ENCODE measurements around the gene ANK3.

ANK3 gene

DNA sequence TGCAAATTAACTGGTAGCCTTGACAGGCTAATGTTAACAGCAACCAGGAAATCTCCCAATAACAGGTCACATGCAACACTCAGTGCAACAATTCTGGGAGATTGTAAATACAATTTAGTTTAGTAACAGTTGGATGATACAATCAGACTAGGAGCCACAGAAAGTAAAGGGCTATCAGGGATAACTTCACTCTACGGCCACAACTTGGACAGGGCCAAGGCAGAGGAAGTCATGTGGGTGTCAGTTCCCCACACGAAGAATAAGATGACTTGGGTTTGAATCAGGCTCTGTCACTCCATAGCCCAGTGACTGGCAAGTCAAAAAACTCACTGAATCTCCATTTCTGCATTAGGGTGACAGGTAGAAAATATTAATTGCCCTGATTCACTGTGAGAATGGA, 266.0 kb downstream of the ANK3 start:
- no peaks in the 10 kb centered on the region for H3K9me3 ChIP-seq (ENCODE audit: control insufficient read depth in 2 of 2, low read length in 2 of 2)
- H3K27me3 ChIP-seq (ENCODE audit: control insufficient read depth in 2 of 2, insufficient read depth in 2 of 2, low read length in 2 of 2): no peaks in the 10 kb centered on the region
- no peak overlapping the region for H3K4me3 ChIP-seq (ENCODE audit: low read length in 2 of 2)
- H3K36me3 ChIP-seq (ENCODE audit: control insufficient read depth in 2 of 2, insufficient read depth in 2 of 2, low read length in 2 of 2): no peaks in the 10 kb centered on the region
- peaks cover 0 to 2% of the 10 kb centered on the region in 2 donors for H3K4me1 ChIP-seq (ENCODE audit: control insufficient read depth in 2 of 2, insufficient read depth in 2 of 2, low read length in 2 of 2)
- H3K27ac ChIP-seq (ENCODE audit: low read depth in 2 of 2, low read length in 2 of 2): no peak overlapping the region
- no peak overlapping the region for H3K9ac ChIP-seq (ENCODE audit: low read depth in 1 of 2, low read length in 2 of 2)

- H3K4me3 ChIP-seq (ENCODE audit: low read length in 2 of 2): no peak overlapping the region
- H3K36me3 ChIP-seq (ENCODE audit: control insufficient read depth in 2 of 2, insufficient read depth in 2 of 2, low read length in 2 of 2): no peaks in the 10 kb centered on the region
- no peak overlapping the region for H3K27ac ChIP-seq (ENCODE audit: low read depth in 2 of 2, low read length in 2 of 2)
- no peaks in the 10 kb centered on the region for H3K27me3 ChIP-seq (ENCODE audit: control insufficient read depth in 2 of 2, insufficient read depth in 2 of 2, low read length in 2 of 2)
- H3K4me1 ChIP-seq (ENCODE audit: control insufficient read depth in 2 of 2, insufficient read depth in 2 of 2, low read length in 2 of 2): peaks cover 0 to 2% of the 10 kb centered on the region in 2 donors
- H3K9me3 ChIP-seq (ENCODE audit: control insufficient read depth in 2 of 2, low read length in 2 of 2): no peaks in the 10 kb centered on the region
- no peak overlapping the region for H3K9ac ChIP-seq (ENCODE audit: low read depth in 1 of 2, low read length in 2 of 2)
Measured at GRCh38 chr10:60123172-60123571, 266.5 kb downstream of the ANK3 start.

GRCh38 chr10:60122190-60122589, 267.5 kb downstream of the ANK3 start:
- Histone ChIP-seq H3K4me3 (ENCODE audit: low read length in 2 of 2) (no peak overlapping the region), H3K9ac (ENCODE audit: low read depth in 1 of 2, low read length in 2 of 2) (no peak overlapping the region), H3K4me1 (ENCODE audit: control insufficient read depth in 2 of 2, insufficient read depth in 2 of 2, low read length in 2 of 2) (peaks cover 0 to 2% of the 10 kb centered on the region in 2 donors), H3K9me3 (ENCODE audit: control insufficient read depth in 2 of 2, low read length in 2 of 2) (no peaks in the 10 kb centered on the region), H3K27me3 (ENCODE audit: control insufficient read depth in 2 of 2, insufficient read depth in 2 of 2, low read length in 2 of 2) (no peaks in the 10 kb centered on the region), H3K36me3 (ENCODE audit: control insufficient read depth in 2 of 2, insufficient read depth in 2 of 2, low read length in 2 of 2) (no peaks in the 10 kb centered on the region), H3K27ac (ENCODE audit: low read depth in 2 of 2, low read length in 2 of 2) (no peak overlapping the region)

DNA sequence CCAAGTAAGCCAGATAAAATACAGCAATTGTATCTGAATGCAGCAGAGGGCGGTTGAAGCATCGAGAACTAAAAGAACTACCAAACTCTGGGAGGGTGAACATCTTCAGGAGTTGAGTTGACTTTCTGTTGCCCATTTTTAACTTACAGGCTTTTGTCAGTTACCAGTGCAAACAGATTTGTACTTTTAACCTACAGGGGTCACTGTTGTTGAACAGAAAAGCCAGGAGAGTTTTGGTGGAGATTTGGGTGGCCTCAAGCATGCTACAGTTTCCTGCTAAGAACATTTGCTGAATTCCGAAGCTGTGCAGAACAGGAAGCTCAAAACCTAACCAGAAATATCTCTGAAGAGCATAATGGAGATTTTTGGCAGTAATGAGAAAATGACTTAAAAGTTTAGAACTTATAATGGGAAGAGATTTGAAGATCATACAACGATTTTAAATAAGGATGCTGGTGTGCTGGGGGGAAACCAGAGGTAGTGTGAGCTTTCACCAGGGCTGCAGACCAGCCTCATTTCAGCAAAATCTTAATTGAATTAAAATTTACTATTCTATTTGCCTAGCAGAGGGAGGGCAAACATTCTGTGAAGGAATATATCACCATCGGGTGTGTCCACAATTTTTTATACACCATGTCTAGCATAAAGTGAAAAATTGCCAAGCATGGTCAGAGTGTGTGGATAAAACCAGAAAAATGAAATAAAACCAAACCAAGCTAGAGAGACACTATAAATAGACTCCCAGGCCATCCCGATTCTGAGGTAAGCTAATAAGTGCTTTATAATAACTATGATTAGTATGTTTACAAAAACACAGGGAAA, 274.7 kb downstream of the ANK3 start:
- Histone ChIP-seq H3K9ac (ENCODE audit: low read depth in 1 of 2, low read length in 2 of 2) (no peak overlapping the region), H3K4me3 (ENCODE audit: low read length in 2 of 2) (no peak overlapping the region), H3K4me1 (ENCODE audit: control insufficient read depth in 2 of 2, insufficient read depth in 2 of 2, low read length in 2 of 2) (no peaks in the 10 kb centered on the region), H3K36me3 (ENCODE audit: control insufficient read depth in 2 of 2, insufficient read depth in 2 of 2, low read length in 2 of 2) (no peaks in the 10 kb centered on the region), H3K27me3 (ENCODE audit: control insufficient read depth in 2 of 2, insufficient read depth in 2 of 2, low read length in 2 of 2) (no peaks in the 10 kb centered on the region), H3K27ac (ENCODE audit: low read depth in 2 of 2, low read length in 2 of 2) (no peak overlapping the region), H3K9me3 (ENCODE audit: control insufficient read depth in 2 of 2, low read length in 2 of 2) (no peaks in the 10 kb centered on the region)

GRCh38 chr10:60110739-60111138, 278.9 kb downstream of the ANK3 start:
- no peak overlapping the region for H3K9ac ChIP-seq (ENCODE audit: low read depth in 1 of 2, low read length in 2 of 2)
- no peaks in the 10 kb centered on the region for H3K9me3 ChIP-seq (ENCODE audit: control insufficient read depth in 2 of 2, low read length in 2 of 2)
- no peaks in the 10 kb centered on the region for H3K36me3 ChIP-seq (ENCODE audit: control insufficient read depth in 2 of 2, insufficient read depth in 2 of 2, low read length in 2 of 2)
- no peak overlapping the region for H3K27ac ChIP-seq (ENCODE audit: low read depth in 2 of 2, low read length in 2 of 2)
- no peak overlapping the region for H3K4me3 ChIP-seq (ENCODE audit: low read length in 2 of 2)
- no peaks in the 10 kb centered on the region for H3K27me3 ChIP-seq (ENCODE audit: control insufficient read depth in 2 of 2, insufficient read depth in 2 of 2, low read length in 2 of 2)
- H3K4me1 ChIP-seq (ENCODE audit: control insufficient read depth in 2 of 2, insufficient read depth in 2 of 2, low read length in 2 of 2): no peaks in the 10 kb centered on the region

GRCh38 chr10:60107308-60107976, 282.2 kb downstream of the ANK3 start:
- no peak overlapping the region for H3K27ac ChIP-seq (ENCODE audit: low read depth in 2 of 2, low read length in 2 of 2)

GRCh38 chr10:60105295-60105695, 284.4 kb downstream of the ANK3 start:
- Histone ChIP-seq H3K4me1 (ENCODE audit: control insufficient read depth in 2 of 2, insufficient read depth in 2 of 2, low read length in 2 of 2) (no peaks in the 10 kb centered on the region), H3K27me3 (ENCODE audit: control insufficient read depth in 2 of 2, insufficient read depth in 2 of 2, low read length in 2 of 2) (no peaks in the 10 kb centered on the region), H3K9ac (ENCODE audit: low read depth in 1 of 2, low read length in 2 of 2) (no peak overlapping the region), H3K36me3 (ENCODE audit: control insufficient read depth in 2 of 2, insufficient read depth in 2 of 2, low read length in 2 of 2) (no peaks in the 10 kb centered on the region), H3K27ac (ENCODE audit: low read depth in 2 of 2, low read length in 2 of 2) (no peak overlapping the region), H3K4me3 (ENCODE audit: low read length in 2 of 2) (no peak overlapping the region), H3K9me3 (ENCODE audit: control insufficient read depth in 2 of 2, low read length in 2 of 2) (no peaks in the 10 kb centered on the region)

More at GRCh38 chr10:60107308-60107976, 282.2 kb downstream of the ANK3 start:
- no peak overlapping the region for H3K4me3 ChIP-seq (ENCODE audit: low read length in 2 of 2)
- H3K9ac ChIP-seq (ENCODE audit: low read depth in 1 of 2, low read length in 2 of 2): no peak overlapping the region
- H3K9me3 ChIP-seq (ENCODE audit: control insufficient read depth in 2 of 2, low read length in 2 of 2): no peaks in the 10 kb centered on the region
- H3K36me3 ChIP-seq (ENCODE audit: control insufficient read depth in 2 of 2, insufficient read depth in 2 of 2, low read length in 2 of 2): no peaks in the 10 kb centered on the region
- no peaks in the 10 kb centered on the region for H3K4me1 ChIP-seq (ENCODE audit: control insufficient read depth in 2 of 2, insufficient read depth in 2 of 2, low read length in 2 of 2)
- no peaks in the 10 kb centered on the region for H3K27me3 ChIP-seq (ENCODE audit: control insufficient read depth in 2 of 2, insufficient read depth in 2 of 2, low read length in 2 of 2)

- H3K27ac ChIP-seq (ENCODE audit: low read depth in 2 of 2, low read length in 2 of 2): no peak overlapping the region
- no peaks in the 10 kb centered on the region for H3K36me3 ChIP-seq (ENCODE audit: control insufficient read depth in 2 of 2, insufficient read depth in 2 of 2, low read length in 2 of 2)
Measured at GRCh38 chr10:60101821-60102220, 287.9 kb downstream of the ANK3 start.

DNA sequence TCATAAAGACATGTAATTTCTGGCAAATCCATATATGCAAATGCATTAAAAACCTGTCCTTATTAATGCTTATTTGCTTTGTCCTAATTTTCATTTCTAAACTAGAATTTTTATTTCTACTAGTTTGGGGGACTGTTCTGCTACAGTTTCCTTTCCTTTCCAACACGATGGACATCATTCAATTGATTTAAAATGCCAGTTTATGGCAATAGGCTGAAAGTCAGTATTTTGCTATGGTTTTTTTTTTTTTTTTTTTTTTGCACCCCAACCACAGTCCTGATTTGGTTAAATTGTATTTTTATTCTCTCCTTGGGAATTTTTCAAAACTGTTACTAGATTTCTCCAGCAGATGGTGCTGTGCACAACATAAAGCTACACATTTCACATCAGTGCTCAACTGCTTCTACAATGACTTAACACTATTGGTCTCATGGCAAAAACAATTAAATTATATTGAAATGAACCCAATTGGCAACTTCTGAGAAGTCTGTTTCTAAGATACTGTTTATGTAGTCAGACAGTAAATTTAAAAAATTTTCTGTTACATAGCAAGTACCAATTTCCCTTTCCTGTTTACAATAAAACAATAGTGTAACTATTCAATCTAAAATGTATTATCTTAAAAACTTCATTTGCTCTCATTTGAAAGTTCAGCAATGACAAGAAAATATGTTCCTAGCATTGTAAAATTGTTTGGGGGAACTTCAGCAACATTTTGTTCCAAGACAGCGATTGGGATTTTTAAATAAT, 289.5 kb downstream of the ANK3 start:
- H3K36me3 ChIP-seq (ENCODE audit: control insufficient read depth in 2 of 2, insufficient read depth in 2 of 2, low read length in 2 of 2): no peaks in the 10 kb centered on the region

More at GRCh38 chr10:60101821-60102220, 287.9 kb downstream of the ANK3 start:
- Histone ChIP-seq H3K4me3 (ENCODE audit: low read length in 2 of 2) (no peak overlapping the region), H3K27me3 (ENCODE audit: control insufficient read depth in 2 of 2, insufficient read depth in 2 of 2, low read length in 2 of 2) (no peaks in the 10 kb centered on the region), H3K9me3 (ENCODE audit: control insufficient read depth in 2 of 2, low read length in 2 of 2) (no peaks in the 10 kb centered on the region), H3K4me1 (ENCODE audit: control insufficient read depth in 2 of 2, insufficient read depth in 2 of 2, low read length in 2 of 2) (peaks cover 0 to 4% of the 10 kb centered on the region in 2 donors), H3K9ac (ENCODE audit: low read depth in 1 of 2, low read length in 2 of 2) (no peak overlapping the region)

More for the DNA sequence above, 289.5 kb downstream of the ANK3 start:
- Histone ChIP-seq H3K27ac (ENCODE audit: low read depth in 2 of 2, low read length in 2 of 2) (no peak overlapping the region), H3K9ac (ENCODE audit: low read depth in 1 of 2, low read length in 2 of 2) (no peak overlapping the region), H3K9me3 (ENCODE audit: control insufficient read depth in 2 of 2, low read length in 2 of 2) (no peaks in the 10 kb centered on the region), H3K4me3 (ENCODE audit: low read length in 2 of 2) (no peak overlapping the region), H3K27me3 (ENCODE audit: control insufficient read depth in 2 of 2, insufficient read depth in 2 of 2, low read length in 2 of 2) (no peaks in the 10 kb centered on the region), H3K4me1 (ENCODE audit: control insufficient read depth in 2 of 2, insufficient read depth in 2 of 2, low read length in 2 of 2) (peaks cover 0 to 4% of the 10 kb centered on the region in 2 donors)
